Uterus (tissue), 2 donors: ENCODE measurements around the gene RAB15.

Experiments
- POLR2A ChIP-seq, 2 donors: fragments of 450-650 bp; IDR thresholded peaks; one replicate each; pipeline ENCODE4 v1.6.1; 2016; ENCODE audit warnings: antibody characterized with exemption in 2 of 2, mild to moderate bottlenecking in 1 of 2, moderate library complexity in 1 of 2
- TF ChIP-seq, protein P1 (sequence below), 4 experiments: fragments of 200-600 bp in 2 of 4; fragments of 450-650 bp in 2 of 4; sonication (generic) in 2 of 4; IDR thresholded peaks; one replicate each; pipeline ENCODE4 v1.5.1; 2016 to 2019; ENCODE audit warnings: antibody characterized with exemption in 4 of 4, mild to moderate bottlenecking in 2 of 4, moderate library complexity in 1 of 4

DNA sequence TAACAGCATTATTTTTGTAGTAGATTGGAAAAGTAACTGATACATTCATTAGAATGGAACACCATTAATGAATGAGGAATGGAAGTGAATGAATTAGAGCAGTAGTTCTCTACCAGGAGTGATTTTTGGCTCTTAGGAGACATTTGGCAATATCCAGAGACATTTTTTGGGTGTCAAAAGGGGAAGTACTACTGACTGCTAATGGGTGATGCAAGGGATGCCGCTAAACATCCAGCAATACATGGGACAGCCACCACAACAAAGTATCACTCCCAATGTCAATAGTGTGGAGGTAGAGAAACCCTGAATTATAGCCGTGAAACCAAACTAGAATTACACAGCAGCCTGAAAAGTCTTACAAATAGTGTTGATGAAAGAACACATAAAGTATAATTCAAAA is 56.3 kb downstream of the RAB15 start:
- TF ChIP-seq, protein P1, sequence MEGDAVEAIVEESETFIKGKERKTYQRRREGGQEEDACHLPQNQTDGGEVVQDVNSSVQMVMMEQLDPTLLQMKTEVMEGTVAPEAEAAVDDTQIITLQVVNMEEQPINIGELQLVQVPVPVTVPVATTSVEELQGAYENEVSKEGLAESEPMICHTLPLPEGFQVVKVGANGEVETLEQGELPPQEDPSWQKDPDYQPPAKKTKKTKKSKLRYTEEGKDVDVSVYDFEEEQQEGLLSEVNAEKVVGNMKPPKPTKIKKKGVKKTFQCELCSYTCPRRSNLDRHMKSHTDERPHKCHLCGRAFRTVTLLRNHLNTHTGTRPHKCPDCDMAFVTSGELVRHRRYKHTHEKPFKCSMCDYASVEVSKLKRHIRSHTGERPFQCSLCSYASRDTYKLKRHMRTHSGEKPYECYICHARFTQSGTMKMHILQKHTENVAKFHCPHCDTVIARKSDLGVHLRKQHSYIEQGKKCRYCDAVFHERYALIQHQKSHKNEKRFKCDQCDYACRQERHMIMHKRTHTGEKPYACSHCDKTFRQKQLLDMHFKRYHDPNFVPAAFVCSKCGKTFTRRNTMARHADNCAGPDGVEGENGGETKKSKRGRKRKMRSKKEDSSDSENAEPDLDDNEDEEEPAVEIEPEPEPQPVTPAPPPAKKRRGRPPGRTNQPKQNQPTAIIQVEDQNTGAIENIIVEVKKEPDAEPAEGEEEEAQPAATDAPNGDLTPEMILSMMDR (IDR thresholded peaks at IDR 0.05): no peak
- TF ChIP-seq POLR2A (IDR thresholded peaks at IDR 0.05): no peak
